ENCODE measurements around the gene SUPT4H1. TPM values are rescaled to one million over a fixed set of nuclear protein-coding genes. Genes with fewer than 3 reads are reported as not detected.

The SUPT4H1 gene
- total RNA-seq, 1 donor from 2014 or later, result 150 TPM

DNA sequence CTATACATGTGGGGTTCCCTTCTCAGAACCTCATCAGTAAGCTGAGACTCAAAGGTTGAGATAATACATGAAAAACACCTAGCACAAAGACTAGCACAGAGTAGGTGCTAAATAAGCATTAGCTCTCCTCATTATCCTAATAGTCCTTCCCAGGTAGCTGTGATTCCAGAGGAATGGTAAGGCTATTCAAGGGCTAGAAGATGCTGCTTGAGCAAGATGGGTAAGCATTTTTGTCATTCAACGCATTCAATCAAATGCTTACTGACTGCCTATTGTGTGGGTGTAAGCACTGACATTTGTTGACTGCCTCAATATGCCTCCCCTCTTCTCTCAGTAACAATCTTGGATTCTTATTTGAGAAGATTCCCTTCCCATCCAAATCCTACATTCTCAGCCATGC is 4.0 kb downstream of the SUPT4H1 start:
- H3K27ac Mint-ChIP-seq (ENCODE audit: unreplicated experiment), result no peak overlapping the region
- H3K4me1 Mint-ChIP-seq (ENCODE audit: unreplicated experiment), result peaks cover 34% of the 10 kb centered on the region
- peaks cover 33% of the 10 kb centered on the region for H3K36me3 Mint-ChIP-seq (ENCODE audit: low read depth, unreplicated experiment)
- DNase-seq (ENCODE audit: low spot score), result no peak
- H3K9me3 Mint-ChIP-seq (ENCODE audit: unreplicated experiment), result no peaks in the 10 kb centered on the region
- peak overlapping the region; percentile 42 for H3K4me3 Mint-ChIP-seq (ENCODE audit: unreplicated experiment)
- TF ChIP-seq, protein P1, sequence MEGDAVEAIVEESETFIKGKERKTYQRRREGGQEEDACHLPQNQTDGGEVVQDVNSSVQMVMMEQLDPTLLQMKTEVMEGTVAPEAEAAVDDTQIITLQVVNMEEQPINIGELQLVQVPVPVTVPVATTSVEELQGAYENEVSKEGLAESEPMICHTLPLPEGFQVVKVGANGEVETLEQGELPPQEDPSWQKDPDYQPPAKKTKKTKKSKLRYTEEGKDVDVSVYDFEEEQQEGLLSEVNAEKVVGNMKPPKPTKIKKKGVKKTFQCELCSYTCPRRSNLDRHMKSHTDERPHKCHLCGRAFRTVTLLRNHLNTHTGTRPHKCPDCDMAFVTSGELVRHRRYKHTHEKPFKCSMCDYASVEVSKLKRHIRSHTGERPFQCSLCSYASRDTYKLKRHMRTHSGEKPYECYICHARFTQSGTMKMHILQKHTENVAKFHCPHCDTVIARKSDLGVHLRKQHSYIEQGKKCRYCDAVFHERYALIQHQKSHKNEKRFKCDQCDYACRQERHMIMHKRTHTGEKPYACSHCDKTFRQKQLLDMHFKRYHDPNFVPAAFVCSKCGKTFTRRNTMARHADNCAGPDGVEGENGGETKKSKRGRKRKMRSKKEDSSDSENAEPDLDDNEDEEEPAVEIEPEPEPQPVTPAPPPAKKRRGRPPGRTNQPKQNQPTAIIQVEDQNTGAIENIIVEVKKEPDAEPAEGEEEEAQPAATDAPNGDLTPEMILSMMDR (IDR thresholded peaks at IDR 0.05; ENCODE audit: unreplicated experiment), result no peak
- H3K27me3 Mint-ChIP-seq (ENCODE audit: unreplicated experiment), result peaks cover 5% of the 10 kb centered on the region

DNA sequence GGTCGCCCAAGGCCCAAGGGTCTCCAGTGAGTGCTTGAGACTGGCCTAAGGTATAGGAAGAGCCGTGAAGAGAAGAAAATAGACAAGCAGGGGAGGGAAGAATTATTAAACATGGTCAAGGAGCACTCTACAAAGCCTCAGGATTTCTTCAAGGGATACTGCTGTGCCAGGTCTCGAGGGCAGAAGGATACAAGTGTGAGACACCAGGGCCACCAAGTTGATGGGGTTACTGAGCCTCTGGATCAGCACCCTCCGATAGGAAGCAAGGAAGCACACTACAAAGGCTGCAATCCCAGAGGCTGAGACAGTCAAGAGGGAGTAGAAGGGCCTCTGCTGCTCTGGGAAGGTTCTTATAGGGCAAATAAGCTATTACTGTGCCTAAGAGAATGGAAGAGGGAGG is 6.5 kb downstream of the SUPT4H1 start:
- Mint-ChIP-seq H3K27ac (ENCODE audit: unreplicated experiment) (no peak overlapping the region), H3K27me3 (ENCODE audit: unreplicated experiment) (no peaks in the 10 kb centered on the region), H3K9me3 (ENCODE audit: unreplicated experiment) (no peaks in the 10 kb centered on the region), H3K4me1 (ENCODE audit: unreplicated experiment) (peaks cover 23% of the 10 kb centered on the region), H3K36me3 (ENCODE audit: low read depth, unreplicated experiment) (peaks cover 33% of the 10 kb centered on the region), H3K4me3 (ENCODE audit: unreplicated experiment) (peak overlapping the region; percentile 70)
- no peak for DNase-seq (ENCODE audit: low spot score)
- TF ChIP-seq, protein P1 (IDR thresholded peaks at IDR 0.05; ENCODE audit: unreplicated experiment), result no peak

DNA sequence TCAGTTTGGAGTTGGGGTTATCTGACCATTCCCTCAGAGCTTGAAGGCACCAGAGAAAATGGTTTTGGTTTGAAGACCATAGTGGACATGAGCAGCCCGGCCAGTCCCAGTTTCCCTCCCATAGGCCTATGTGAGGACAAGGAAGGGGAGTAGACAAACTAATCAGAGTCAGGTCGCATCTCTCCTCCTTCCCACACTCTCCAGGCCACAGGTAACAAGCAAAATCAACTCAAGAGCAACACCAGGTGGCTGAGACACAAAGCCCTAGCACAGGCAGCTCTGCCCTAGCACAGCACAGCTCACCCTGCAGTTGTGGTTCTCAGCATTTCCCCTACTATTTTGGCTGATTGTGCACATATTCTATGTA is 7.2 kb downstream of the SUPT4H1 start:
- Mint-ChIP-seq H3K4me3 (ENCODE audit: unreplicated experiment) (peak overlapping the region; percentile 70), H3K9me3 (ENCODE audit: unreplicated experiment) (no peaks in the 10 kb centered on the region), H3K27me3 (ENCODE audit: unreplicated experiment) (no peaks in the 10 kb centered on the region), H3K36me3 (ENCODE audit: low read depth, unreplicated experiment) (peaks cover 32% of the 10 kb centered on the region), H3K27ac (ENCODE audit: unreplicated experiment) (peak overlapping the region; percentile 63), H3K4me1 (ENCODE audit: unreplicated experiment) (peaks cover 28% of the 10 kb centered on the region)
- TF ChIP-seq, protein P1 (IDR thresholded peaks at IDR 0.05; ENCODE audit: unreplicated experiment), result no peak
- no peak for DNase-seq (ENCODE audit: low spot score)

DNA sequence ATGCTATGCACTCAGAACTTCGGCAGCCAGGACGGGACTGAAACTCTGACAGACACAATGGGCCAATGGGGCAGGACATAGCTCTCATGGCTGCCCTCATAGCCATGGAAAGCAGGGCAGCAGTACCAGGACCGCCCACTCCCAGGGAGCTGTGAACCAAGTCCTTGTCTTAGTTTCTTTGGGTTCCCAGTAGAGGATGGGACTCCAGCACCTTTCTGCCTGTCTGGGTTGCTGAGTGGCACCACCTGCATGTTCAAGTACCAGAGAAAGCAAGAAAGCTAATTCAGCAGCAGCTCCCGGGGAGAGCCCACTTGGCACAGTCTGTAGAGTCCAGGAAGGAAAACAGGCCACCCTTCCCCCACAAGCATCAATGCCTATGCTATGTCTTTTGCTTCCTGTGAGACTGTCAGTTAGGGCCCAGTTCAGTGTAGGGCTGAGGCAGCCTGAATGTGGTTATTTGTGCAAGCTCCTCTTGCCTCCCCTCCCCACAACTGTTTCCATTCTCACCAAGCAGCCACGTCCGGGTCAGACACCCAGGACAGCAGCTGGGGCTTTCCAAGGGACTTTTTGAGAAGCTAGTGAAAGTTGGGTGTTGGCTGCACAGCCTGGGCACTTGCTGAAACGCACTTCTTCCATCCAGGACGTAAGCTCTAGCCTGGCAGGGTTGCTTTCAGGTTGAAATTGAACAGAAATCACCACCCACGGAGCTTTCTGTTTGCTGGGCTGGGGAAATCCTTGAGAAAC is 7.8 kb downstream of the SUPT4H1 start:
- TF ChIP-seq, protein P1 (IDR thresholded peaks at IDR 0.05; ENCODE audit: unreplicated experiment), result no peak
- DNase-seq (ENCODE audit: low spot score), result no peak
- peaks cover 26% of the 10 kb centered on the region for H3K36me3 Mint-ChIP-seq (ENCODE audit: low read depth, unreplicated experiment)
- H3K9me3 Mint-ChIP-seq (ENCODE audit: unreplicated experiment), result no peaks in the 10 kb centered on the region
- no peaks in the 10 kb centered on the region for H3K27me3 Mint-ChIP-seq (ENCODE audit: unreplicated experiment)
- no peak overlapping the region for H3K4me3 Mint-ChIP-seq (ENCODE audit: unreplicated experiment)
- peaks cover 28% of the 10 kb centered on the region for H3K4me1 Mint-ChIP-seq (ENCODE audit: unreplicated experiment)
- no peak overlapping the region for H3K27ac Mint-ChIP-seq (ENCODE audit: unreplicated experiment)

DNA sequence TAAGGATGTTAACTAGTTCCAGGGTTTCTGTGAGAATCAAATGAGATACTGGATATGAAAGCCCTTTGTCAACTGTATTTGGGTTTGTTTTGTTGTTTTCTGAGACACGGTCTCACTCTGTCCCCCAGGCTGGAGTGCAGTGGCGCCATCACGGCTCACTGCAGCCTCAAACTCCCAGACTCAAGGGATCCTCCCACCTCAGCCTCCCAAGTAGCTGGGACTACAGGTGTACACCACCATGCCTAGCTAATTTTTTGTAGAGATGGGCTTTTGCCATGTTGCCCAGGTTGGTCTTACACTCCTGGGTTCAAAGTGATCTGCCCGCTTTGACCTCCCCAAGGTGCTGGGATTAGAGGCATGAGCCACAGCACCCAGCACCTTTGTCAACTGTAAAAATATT is 8.9 kb downstream of the SUPT4H1 start:
- TF ChIP-seq, protein P1 (IDR thresholded peaks at IDR 0.05; ENCODE audit: unreplicated experiment), result no peak
- peaks cover 24% of the 10 kb centered on the region for H3K36me3 Mint-ChIP-seq (ENCODE audit: low read depth, unreplicated experiment)
- H3K27me3 Mint-ChIP-seq (ENCODE audit: unreplicated experiment), result no peaks in the 10 kb centered on the region
- peaks cover 37% of the 10 kb centered on the region for H3K4me1 Mint-ChIP-seq (ENCODE audit: unreplicated experiment)
- no peak overlapping the region for H3K4me3 Mint-ChIP-seq (ENCODE audit: unreplicated experiment)
- H3K27ac Mint-ChIP-seq (ENCODE audit: unreplicated experiment), result no peak overlapping the region
- H3K9me3 Mint-ChIP-seq (ENCODE audit: unreplicated experiment), result no peaks in the 10 kb centered on the region
- no peak for DNase-seq (ENCODE audit: low spot score)
